A549 (cell line): Measurements from ENCODE around the gene CD63. TPM values are rescaled to one million over a fixed set of nuclear protein-coding genes. Genes with fewer than 3 reads are reported as not detected.
"Not testable (repeated sequence)": the region's sequence is repeated elsewhere in the genome, so short reads cannot be mapped to it uniquely, and the experiment has no call there.

Source experiments
- ATAC-seq, 2 experiments: fragments of 200-7000 bp in 1 of 2; fragments of >200 bp in 1 of 2; cut with Nextera tagmentation in 1 of 2; cut with Tn5 transposase in 1 of 2; 3 replicates each; pipeline versions ENCODE4 v1.8.0 to v1.9.1; 2018 to 2020; ENCODE audit warnings: mild to moderate bottlenecking in 1 of 2, moderate library complexity in 1 of 2
- CTCF ChIA-PET: fragments of 300-600 bp; sonication (Branson Sonifier 250); formaldehyde crosslinking; extraction: SDS; loops from one replicate; lab custom pipeline; 2021; ENCODE audit warnings: antibody characterized with exemption, inconsistent platforms; lab: Yijun Ruan, JAX
- POLR2A ChIA-PET: fragments of 350-600 bp; formaldehyde crosslinking; extraction: SDS; loops from one replicate; lab custom pipeline; 2021; ENCODE audit warnings: antibody characterized with exemption, inconsistent platforms; lab: Yijun Ruan, JAX
- DNase-seq, 2 experiments: peaks; one replicate each; pipeline versions ENCODE4 v3.0.0 to v3.0.0-alpha.2; 2011 to 2016; ENCODE audit warnings: low read depth in 1 of 2, low spot score in 1 of 2
- FAIRE-seq: peaks from 2 replicates; lab custom pipeline; 2011; peaks lifted over from hg19 to GRCh38; lab: Jason Lieb, UNC
- H3K27ac ChIP-seq, 2 experiments: fragments of >200 bp; sonication (Bioruptor Twin); formaldehyde crosslinking; 3 replicates each; pipeline ENCODE4 v1.5.1; 2016 to 2017
- H3K4me1 ChIP-seq: fragments of >200 bp; sonication (Bioruptor Twin); formaldehyde crosslinking; 3 replicates; pipeline ENCODE4 v1.6.1; 2016
- H3K4me2 ChIP-seq: fragments of >200 bp; sonication (Bioruptor Twin); formaldehyde crosslinking; 3 replicates; pipeline ENCODE4 v1.6.1; 2016
- H3K4me3 ChIP-seq: fragments of >200 bp; sonication (Bioruptor Twin); formaldehyde crosslinking; 3 replicates; pipeline ENCODE4 v1.5.1; 2016
- H3K9me3 ChIP-seq: fragments of >200 bp; sonication (Bioruptor Twin); formaldehyde crosslinking; 3 replicates; pipeline ENCODE4 v1.6.1; 2016
- ATOH8 ChIP-seq: fragments of 250-450 bp; sonication (Bioruptor Pico); IDR thresholded peaks from 2 replicates; pipeline ENCODE4 v1.5.0; 2020; ENCODE audit warnings: low read depth, mild to moderate bottlenecking, moderate library complexity
- BHLHE40 ChIP-seq: IDR thresholded peaks from 2 replicates; pipeline ENCODE4 v1.6.1; 2012; ENCODE audit warnings: low read depth, low read length, inconsistent platforms
- CTCF ChIP-seq: fragments of >200 bp; sonication (Bioruptor Twin); formaldehyde crosslinking; IDR thresholded peaks from 3 replicates; pipeline ENCODE4 v1.5.1; 2016
- EHF ChIP-seq: fragments of 250-450 bp; sonication (Bioruptor Pico); IDR thresholded peaks from 2 replicates; pipeline ENCODE4 v1.5.0; 2020; ENCODE audit warnings: mild to moderate bottlenecking
- EP300 ChIP-seq, 2 experiments: fragments of >200 bp; sonication (Bioruptor Twin); formaldehyde crosslinking; IDR thresholded peaks; 2 replicates in 1 of 2; 3 replicates in 1 of 2; pipeline ENCODE4 v1.6.1; 2016 to 2017
- ESRRA ChIP-seq: fragments of 150-350 bp; IDR thresholded peaks from 2 replicates; pipeline ENCODE4 v1.6.1; 2014; ENCODE audit warnings: mild to moderate bottlenecking, low read length, borderline replicate concordance
- HDAC2 ChIP-seq: fragments of 200-600 bp; sonication (generic); IDR thresholded peaks from 2 replicates; pipeline ENCODE4 v1.6.1; 2016
- HES2 ChIP-seq: fragments of >200 bp; sonication (Bioruptor Twin); formaldehyde crosslinking; IDR thresholded peaks from 2 replicates; pipeline ENCODE4 v1.6.1; 2016
- HMGXB4 ChIP-seq: fragments of 250-450 bp; sonication (Bioruptor Pico); IDR thresholded peaks from 2 replicates; pipeline ENCODE4 v1.5.0; 2021; ENCODE audit warnings: mild to moderate bottlenecking, moderate library complexity, borderline replicate concordance
- JUN ChIP-seq, 2 experiments: fragments of >200 bp; sonication (Bioruptor Twin); formaldehyde crosslinking; IDR thresholded peaks; 2 replicates in 1 of 2; 3 replicates in 1 of 2; pipeline ENCODE4 v1.6.1; 2016 to 2017
- KDM1A ChIP-seq: fragments of 200-600 bp; sonication (generic); IDR thresholded peaks from 2 replicates; pipeline ENCODE4 v1.6.1; 2016; ENCODE audit warnings: low read depth, mild to moderate bottlenecking
- KDM5A ChIP-seq: fragments of 200-600 bp; sonication (generic); IDR thresholded peaks from 2 replicates; pipeline ENCODE4 v1.6.1; 2016; ENCODE audit warnings: antibody characterized with exemption, mild to moderate bottlenecking
- MAFK ChIP-seq: fragments of 450-650 bp; IDR thresholded peaks from 2 replicates; pipeline ENCODE4 v1.6.1; 2014; ENCODE audit not compliant: partially characterized antibody
- MAX ChIP-seq: IDR thresholded peaks from 2 replicates; pipeline ENCODE4 v1.6.1; 2012
- NPAS2 ChIP-seq: fragments of 250-450 bp; sonication (Bioruptor Pico); IDR thresholded peaks from 2 replicates; pipeline ENCODE4 v1.8.0; 2022; ENCODE audit warnings: mild to moderate bottlenecking, moderate library complexity, borderline replicate concordance
- RAD21 ChIP-seq, 2 experiments: fragments of >200 bp in 1 of 2; sonication (Bioruptor Twin) in 1 of 2; formaldehyde crosslinking in 1 of 2; IDR thresholded peaks in 1 of 2; conservative IDR thresholded peaks in 1 of 2; 2 replicates in 1 of 2; 3 replicates in 1 of 2; pipeline ENCODE4 v1.6.1; 2012 to 2018; ENCODE audit warnings: inconsistent platforms in 1 of 2
- RARB ChIP-seq: fragments of 250-450 bp; sonication (Bioruptor Pico); IDR thresholded peaks from 2 replicates; pipeline ENCODE4 v1.8.0; 2021; ENCODE audit warnings: mild to moderate bottlenecking, moderate library complexity
- RFX5 ChIP-seq: fragments of 450-650 bp; IDR thresholded peaks from 2 replicates; pipeline ENCODE4 v1.7.1; 2014; ENCODE audit warnings: antibody characterized with exemption, mild to moderate bottlenecking, moderate library complexity
- RNF2 ChIP-seq: fragments of 200-600 bp; sonication (generic); IDR thresholded peaks from 2 replicates; pipeline ENCODE4 v1.6.1; 2016; ENCODE audit warnings: low read depth, mild to moderate bottlenecking, antibody characterized with exemption, moderate library complexity, borderline replicate concordance
- SMC3 ChIP-seq: fragments of >200 bp; sonication (Bioruptor Twin); formaldehyde crosslinking; IDR thresholded peaks from 3 replicates; pipeline ENCODE4 v1.6.1; 2018; ENCODE audit warnings: inconsistent platforms
- SREBF2 ChIP-seq: fragments of 450-650 bp; IDR thresholded peaks from 2 replicates; pipeline ENCODE4 v1.6.1; 2014; ENCODE audit warnings: mild to moderate bottlenecking, moderate library complexity
- ZC3H11A ChIP-seq: fragments of 450-650 bp; IDR thresholded peaks from 2 replicates; pipeline ENCODE4 v1.6.1; 2014; ENCODE audit warnings: antibody characterized with exemption, mild to moderate bottlenecking
- ZNF302 ChIP-seq: fragments of 250-450 bp; sonication (Bioruptor Pico); IDR thresholded peaks from 2 replicates; pipeline ENCODE4 v1.9.0; 2021; ENCODE audit warnings: inconsistent platforms, mild to moderate bottlenecking, moderate library complexity
- WGBS: methylation state at CpG from one replicate; pipeline ENCODE4 v1.1.6; 2017; ENCODE audit errors: missing lambda C conversion rate; 5-methylcytosine and 5-hydroxymethylcytosine counted together
- polyA plus RNA-seq, 4 experiments: library from polyadenylated mRNA; depleted of rRNA in 3 of 4; stranded (reverse); fragments of >200 nt; fragmentation: RNase III in 1 of 4; extraction: RNeasy Plus Mini Kit Qiagen cat#74134 plus additional on column Dnase treatment in 1 of 4; gene quantifications; 2 replicates in 3 of 4; 3 replicates in 1 of 4; pipeline ENCODE4 v1.2.3, GENCODE V29; 2011 to 2017

The CD63 gene
- polyA plus RNA-seq, 2 of the 4 experiments (the other 2 are of a cell fraction): 530 to 724 TPM

- TF ChIP-seq RFX5 (no peak), EHF (no peak), HES2 (no peak), ZC3H11A (no peak)
Measured at GRCh38 chr12:55765736-55766290, 37.0 kb upstream of the CD63 start (continued).

GRCh38 chr12:55762646-55763045 is 33.8 kb upstream of the CD63 start:
- FAIRE-seq (no peak), ATAC-seq (no peak), DNase-seq (no peak)
- TF ChIP-seq HMGXB4 (CRISPR knock-in tag): no peak
- CTCF ChIA-PET: interaction anchor here (0.8 to 2.2 kb wide), 5 partner anchors 10 to 39 kb away, joined by 3 to 7 read pairs (median 3); no protein-coding TSS in a partner anchor
- Histone ChIP-seq H3K4me2 (no peak overlapping the region), H3K27ac (no peak overlapping the region), H3K4me1 (no peaks in the 10 kb centered on the region), H3K9me3 (0 out of 3 replicates have a peak, but pooled peaks cover 2% of the 10 kb centered on the region), H3K4me3 (no peak overlapping the region)
- POLR2A ChIA-PET: no interaction called here

GRCh38 chr12:55760663-55761062 is 31.9 kb upstream of the CD63 start:
- Histone ChIP-seq H3K9me3 (0 out of 3 replicates have a peak, but pooled peaks cover 2% of the 10 kb centered on the region), H3K4me1 (no peaks in the 10 kb centered on the region)
- TF ChIP-seq MAX (no peak), RAD21 (conservative IDR thresholded peaks at IDR 0.05 in 1 of 2, IDR thresholded peaks at IDR 0.05 in 1 of 2) (no peak), RARB (no peak), KDM1A (no peak), MAFK (no peak), ESRRA (no peak), NPAS2 (CRISPR knock-in tag) (no peak), HDAC2 (no peak), KDM5A (no peak), JUN (IDR thresholded peaks at IDR 0.05) (no peak), EP300 (IDR thresholded peaks at IDR 0.05) (no peak), HES2 (no peak), BHLHE40 (no peak), RNF2 (no peak), EHF (no peak), SREBF2 (no peak), ZNF302 (CRISPR knock-in tag) (no peak), SMC3 (no peak), CTCF (no peak), ATOH8 (CRISPR knock-in tag) (no peak)
- TF ChIP-seq, all 56 proteins: peak for 0
- WGBS: 98% methylated on average over 6 of the region's 6 CpGs
- DNase-seq (no peak), ATAC-seq (no peak), FAIRE-seq (no peak)
- CTCF ChIA-PET: interaction anchor here (0.9 to 2.2 kb wide), 2 partner anchors 12 to 22 kb away, joined by 3 to 7 read pairs; no protein-coding TSS in a partner anchor
- H3K4me2 ChIP-seq: no peak overlapping the region
- H3K27ac ChIP-seq: no peak overlapping the region
- POLR2A ChIA-PET: no interaction called here
- H3K4me3 ChIP-seq: no peak overlapping the region

- DNase-seq, H3K9me3 ChIP-seq, H3K4me3 ChIP-seq, H3K4me1 ChIP-seq, POLR2A ChIA-PET, H3K4me2 ChIP-seq, FAIRE-seq, ATAC-seq, H3K27ac ChIP-seq: not testable (repeated sequence)
- CTCF ChIA-PET: interaction anchor here (1.2 to 14.4 kb wide), 4 partner anchors 9 to 260 kb away, joined by 3 to 137 read pairs (median 4); no protein-coding TSS in a partner anchor
- 94% methylated on average over 4 of the region's 4 CpGs for WGBS
Measured at GRCh38 chr12:55758575-55758974, 29.8 kb upstream of the CD63 start.
